ENCODE measurements around the gene SC5D. TPM values are rescaled to one million over a fixed set of nuclear protein-coding genes. Genes with fewer than 3 reads are reported as not detected.

SC5D gene
- total and polyA plus RNA-seq, 9 donors, result 14.0 to 59.7 (median 24.7) TPM

- TF ChIP-seq EP300 (IDR thresholded peaks at IDR 0.05) (no peak), CTCF (IDR thresholded peaks at IDR 0.05) (no peak), POLR2A (IDR thresholded peaks at IDR 0.05) (no peak)
- no peaks in the 10 kb centered on the region for H3K36me3 ChIP-seq
- intact Hi-C loops (cut with DNase I), result no loop called here
- no peak overlapping the region for H3K27ac ChIP-seq
- no peak for DNase-seq
- H3K9me3 ChIP-seq, result no peaks in the 10 kb centered on the region
- peaks cover 2% of the 10 kb centered on the region for H3K4me1 ChIP-seq (ENCODE audit: insufficient read depth)
- H3K4me3 ChIP-seq, result no peak overlapping the region
- no peaks in the 10 kb centered on the region for H3K27me3 ChIP-seq
These were observed 6.8 kb downstream of the SC5D start for GRCh38 chr11:121299417-121299816.

GRCh38 chr11:121300313-121300971 is 7.9 kb downstream of the SC5D start:
- H3K27me3 ChIP-seq, result no peaks in the 10 kb centered on the region
- no peak for DNase-seq
- 94 to 100% (median 96%) methylated on average over 2 of the region's 2 CpGs for WGBS, 3 donors
- no peak for TF ChIP-seq CTCF (IDR thresholded peaks at IDR 0.05)
- no peaks in the 10 kb centered on the region for H3K36me3 ChIP-seq
- H3K4me1 ChIP-seq (ENCODE audit: insufficient read depth), result peaks cover 2% of the 10 kb centered on the region
- intact Hi-C loops (cut with DNase I), result no loop called here
- H3K27ac ChIP-seq, result no peak overlapping the region
- H3K9me3 ChIP-seq, result no peaks in the 10 kb centered on the region
- no peak overlapping the region for H3K4me3 ChIP-seq

- H3K27me3 ChIP-seq, result no peaks in the 10 kb centered on the region
- no peak for DNase-seq
- intact Hi-C loops (cut with DNase I), result no loop called here
- H3K4me1 ChIP-seq (ENCODE audit: insufficient read depth), result peaks cover 2% of the 10 kb centered on the region
- 67 to 78% (median 78%) methylated on average over 3 of the region's 3 CpGs for WGBS, 3 donors
- TF ChIP-seq POLR2A (IDR thresholded peaks at IDR 0.05) (no peak), CTCF (IDR thresholded peaks at IDR 0.05) (no peak), EP300 (IDR thresholded peaks at IDR 0.05) (no peak)
- H3K9me3 ChIP-seq, result no peaks in the 10 kb centered on the region
- H3K4me3 ChIP-seq, result no peak overlapping the region
- no peaks in the 10 kb centered on the region for H3K36me3 ChIP-seq
- H3K27ac ChIP-seq, result no peak overlapping the region
These were observed 8.6 kb downstream of the SC5D start for GRCh38 chr11:121300972-121301699.

GRCh38 chr11:121304759-121305158 is 12.2 kb downstream of the SC5D start:
- TF ChIP-seq CTCF (IDR thresholded peaks at IDR 0.05) (no peak), POLR2A (IDR thresholded peaks at IDR 0.05) (no peak), EP300 (IDR thresholded peaks at IDR 0.05) (no peak)
- H3K36me3 ChIP-seq, result no peaks in the 10 kb centered on the region
- no peak overlapping the region for H3K4me3 ChIP-seq
- H3K27ac ChIP-seq, result no peak overlapping the region
- DNase-seq, result no peak
- intact Hi-C loops (cut with DNase I), result no loop called here
- 93 to 96% (median 95%) methylated on average over 1 of the region's 1 CpG for WGBS, 3 donors
- peaks cover 2% of the 10 kb centered on the region for H3K4me1 ChIP-seq (ENCODE audit: insufficient read depth)
- H3K27me3 ChIP-seq, result no peaks in the 10 kb centered on the region
- H3K9me3 ChIP-seq, result no peaks in the 10 kb centered on the region

Measured in ovary (tissue), 9 donors.